ENCODE results near the gene KRTAP19-5.
"Not testable (repeated sequence)": the region's sequence is repeated elsewhere in the genome, so short reads cannot be mapped to it uniquely, and the experiment has no call there.

The KRTAP19-5 gene

GRCh38 chr21:30502041-30502440 lies at the start of gene KRTAP19-5:
Gene KRTAP19-5, minus strand, starts transcription at chr21:30502141. Its CDS starts 51 bp downstream, at chr21:30502090.
- DNase-seq = no peak

- DNase-seq = no peak
Measured at GRCh38 chr21:30541764-30542163, 39.8 kb upstream of the KRTAP19-5 start, which contains the start of gene KRTAP19-6. Gene KRTAP19-6, minus strand, starts transcription at chr21:30541864. Its CDS starts 31 bp downstream, at chr21:30541833.

GRCh38 chr21:30518876-30519275 lies 16.9 kb upstream of the KRTAP19-5 start:
- no peak for DNase-seq

- DNase-seq = no peak
Measured at GRCh38 chr21:30515681-30516080, 13.7 kb upstream of the KRTAP19-5 start.

GRCh38 chr21:30505621-30506205 lies 3.8 kb upstream of the KRTAP19-5 start:
- not testable (repeated sequence) for DNase-seq

- DNase-seq = no peak
Measured at GRCh38 chr21:30497065-30497464, 4.9 kb downstream of the KRTAP19-5 start, which contains the start of gene KRTAP19-4. Gene KRTAP19-4, minus strand, starts transcription at chr21:30497165. Its CDS starts 55 bp downstream, at chr21:30497110.

GRCh38 chr21:30491963-30492428 lies 9.9 kb downstream of the KRTAP19-5 start, which contains the start of gene KRTAP19-3:
Gene KRTAP19-3, minus strand, starts transcription at chr21:30492013. Its CDS starts 56 bp downstream, at chr21:30491957.
- DNase-seq = no peak

- DNase-seq = no peak
Measured at GRCh38 chr21:30487336-30487735, 14.6 kb downstream of the KRTAP19-5 start, which contains the start of gene KRTAP19-2. Gene KRTAP19-2, minus strand, starts transcription at chr21:30487436. Its CDS starts 88 bp downstream, at chr21:30487348.

- DNase-seq = no peak
Measured at GRCh38 chr21:30486180-30486579, 15.8 kb downstream of the KRTAP19-5 start.

- no peak for DNase-seq
Measured at GRCh38 chr21:30482130-30482529, 19.8 kb downstream of the KRTAP19-5 start.

GRCh38 chr21:30480145-30480544 lies 21.8 kb downstream of the KRTAP19-5 start, which contains the start of gene KRTAP19-1:
Gene KRTAP19-1, minus strand, starts transcription at chr21:30480367. Its CDS starts 50 bp downstream, at chr21:30480317.
- DNase-seq = no peak

- DNase-seq = no peak
Measured at GRCh38 chr21:30479259-30479658, 22.7 kb downstream of the KRTAP19-5 start.

GRCh38 chr21:30478004-30478403 lies 23.9 kb downstream of the KRTAP19-5 start:
- DNase-seq = no peak

- DNase-seq = no peak
Measured at GRCh38 chr21:30468900-30469714, 32.8 kb downstream of the KRTAP19-5 start.

GRCh38 chr21:30463713-30464112 lies 38.2 kb downstream of the KRTAP19-5 start:
- no peak for DNase-seq
